H1 (cell line): ENCODE results near the gene PODN. TPM values are rescaled to one million over a fixed set of nuclear protein-coding genes. Genes with fewer than 3 reads are reported as not detected.

Experiments used
- CTCF ChIA-PET: fragments of 300-600 bp; sonication (Branson Sonifier 250); formaldehyde crosslinking; loops from one replicate; lab custom pipeline; 2021; ENCODE audit not compliant: partially characterized antibody; lab: Charles Lee
- POLR2A ChIA-PET: fragments of 300-600 bp; sonication (Branson Sonifier 250); formaldehyde crosslinking; loops from one replicate; lab custom pipeline; 2021; ENCODE audit warnings: inconsistent platforms; ENCODE audit not compliant: partially characterized antibody; lab: Charles Lee
- DNase-seq, 2 experiments: peaks; one replicate each; pipeline versions ENCODE4 v3.0.0 to v3.0.0-alpha.2; 2010 to 2022; ENCODE audit warnings: low spot score in 2 of 2, low read depth in 1 of 2, mixed read lengths in 1 of 2
- FAIRE-seq: peaks from 2 replicates; lab custom pipeline; 2011; peaks lifted over from hg19 to GRCh38; lab: Jason Lieb, UNC
- H2AFZ ChIP-seq: 2 replicates; pipeline ENCODE4 v1.8.1; 2012; ENCODE audit warnings: low read length, inconsistent platforms
- H2AK5ac ChIP-seq: 2 replicates; pipeline ENCODE4 v1.6.1; 2013; ENCODE audit warnings: low read depth, low read length
- H2BK120ac ChIP-seq: replicated peaks from 2 replicates; pipeline ENCODE3; 2013; ENCODE audit warnings: low read depth, low read length, inconsistent platforms
- H2BK12ac ChIP-seq: 2 replicates; pipeline ENCODE4 v1.6.1; 2013; ENCODE audit warnings: low read depth, low read length
- H2BK15ac ChIP-seq: 2 replicates; pipeline ENCODE4 v1.6.1; 2013; ENCODE audit warnings: low read length
- H2BK20ac ChIP-seq: 2 replicates; pipeline ENCODE4 v1.6.1; 2013; ENCODE audit warnings: low read length
- H2BK5ac ChIP-seq: 2 replicates; pipeline ENCODE4 v1.6.1; 2013; ENCODE audit warnings: low read depth, low read length
- H3K14ac ChIP-seq: 2 replicates; pipeline ENCODE4 v1.6.1; 2013; ENCODE audit warnings: inconsistent platforms; ENCODE audit not compliant: insufficient read length
- H3K18ac ChIP-seq: 2 replicates; pipeline ENCODE4 v1.6.1; 2013; ENCODE audit warnings: low read length; ENCODE audit errors: extremely low read depth
- H3K23ac ChIP-seq: 2 replicates; pipeline ENCODE4 v1.6.1; 2013; ENCODE audit warnings: inconsistent platforms; ENCODE audit not compliant: insufficient read length
- H3K23me2 ChIP-seq: 2 replicates; pipeline ENCODE4 v1.6.1; 2013; ENCODE audit warnings: low read depth, low read length
- H3K27ac ChIP-seq: 2 replicates; pipeline ENCODE4 v1.6.1; 2011; ENCODE audit warnings: low read depth, low read length, inconsistent platforms
- H3K27me3 ChIP-seq, 4 experiments: replicated peaks in 1 of 4; 1 replicate in 1 of 4; 2 replicates in 3 of 4; pipeline versions ENCODE4 v1.6.1 to v1.8.1; 2011 to 2013; ENCODE audit warnings: low read length in 3 of 4, mild to moderate bottlenecking in 3 of 4, inconsistent platforms in 2 of 4, mixed read lengths in 2 of 4, moderate library complexity in 1 of 4; ENCODE audit not compliant: control insufficient read depth in 3 of 4, insufficient read depth in 3 of 4; ENCODE audit errors: extremely low read depth in 1 of 4
- H3K36me3 ChIP-seq, 4 experiments: 2 replicates each; pipeline versions ENCODE4 v1.6.1 to v1.8.1; 2011 to 2013; ENCODE audit warnings: mild to moderate bottlenecking in 4 of 4, low read length in 3 of 4, moderate library complexity in 2 of 4, control low read depth in 1 of 4, inconsistent platforms in 1 of 4; ENCODE audit not compliant: insufficient read depth in 4 of 4, control insufficient read depth in 2 of 4
- H3K4ac ChIP-seq: replicated peaks from 2 replicates; pipeline ENCODE3; 2013; ENCODE audit warnings: low read length, low read depth, mixed read lengths, inconsistent platforms; ENCODE audit not compliant: insufficient read length
- H3K4me1 ChIP-seq, 4 experiments: replicated peaks in 1 of 4; 1 replicate in 1 of 4; 2 replicates in 3 of 4; pipeline versions ENCODE4 v1.6.1 to v1.8.1; 2011 to 2013; ENCODE audit warnings: low read length in 3 of 4, inconsistent platforms in 2 of 4, mixed read lengths in 1 of 4; ENCODE audit not compliant: insufficient read depth in 4 of 4, control insufficient read depth in 3 of 4
- H3K4me2 ChIP-seq, 2 experiments: 2 replicates each; pipeline versions ENCODE4 v1.6.1 to v1.8.1; 2011 to 2013; ENCODE audit warnings: low read depth in 2 of 2, low read length in 2 of 2, control low read depth in 1 of 2, inconsistent platforms in 1 of 2, mild to moderate bottlenecking in 1 of 2; ENCODE audit not compliant: insufficient read depth in 1 of 2
- H3K4me3 ChIP-seq, 4 experiments: fragments of 200-600, 300-600 bp in 1 of 4; sonication (generic), shearing (Covaris generic), sonication (Bioruptor Twin) in 1 of 4; 2 replicates each; pipeline versions ENCODE4 v1.5.1 to v1.8.1; 2011 to 2016; ENCODE audit warnings: low read length in 4 of 4, low read depth in 3 of 4, control low read depth in 2 of 4, inconsistent platforms in 2 of 4, mild to moderate bottlenecking in 2 of 4, mixed read lengths in 1 of 4, moderate library complexity in 1 of 4; ENCODE audit not compliant: insufficient read depth in 2 of 4; ENCODE audit errors: extremely low read depth in 1 of 4
- H3K56ac ChIP-seq: replicated peaks from 2 replicates; pipeline ENCODE3; 2013; ENCODE audit warnings: low read depth, mild to moderate bottlenecking, mixed read lengths, low read length, inconsistent platforms; ENCODE audit not compliant: insufficient read length
- H3K79me1 ChIP-seq: 2 replicates; pipeline ENCODE4 v1.6.1; 2013; ENCODE audit warnings: low read depth, low read length, control low read depth
- H3K79me2 ChIP-seq, 2 experiments: 2 replicates each; pipeline versions ENCODE4 v1.6.1 to v1.8.1; 2012 to 2013; ENCODE audit warnings: low read length in 2 of 2, mild to moderate bottlenecking in 2 of 2, inconsistent platforms in 1 of 2; ENCODE audit not compliant: insufficient read depth in 2 of 2, control insufficient read depth in 1 of 2
- H3K9ac ChIP-seq, 4 experiments: replicated peaks in 1 of 4; 1 replicate in 1 of 4; 2 replicates in 3 of 4; pipeline versions ENCODE4 v1.6.1 to v1.8.1; 2011 to 2013; ENCODE audit warnings: low read depth in 3 of 4, low read length in 3 of 4, control low read depth in 2 of 4, mild to moderate bottlenecking in 2 of 4, moderate library complexity in 2 of 4, inconsistent platforms in 1 of 4; ENCODE audit errors: extremely low read depth in 1 of 4
- H3K9me3 ChIP-seq, 2 experiments: 2 replicates each; pipeline versions ENCODE4 v1.6.1 to v1.8.1; 2012 to 2013; ENCODE audit warnings: mild to moderate bottlenecking in 2 of 2, moderate library complexity in 2 of 2, control low read depth in 1 of 2, inconsistent platforms in 1 of 2, low read depth in 1 of 2, low read length in 1 of 2, mixed read lengths in 1 of 2; ENCODE audit not compliant: insufficient read depth in 2 of 2
- H4K20me1 ChIP-seq, 2 experiments: replicated peaks in 1 of 2; 2 replicates each; pipeline versions ENCODE3 to v1.8.1; 2011 to 2013; ENCODE audit warnings: inconsistent platforms in 2 of 2, low read length in 2 of 2, mild to moderate bottlenecking in 1 of 2; ENCODE audit not compliant: insufficient read depth in 2 of 2, control insufficient read depth in 1 of 2
- H4K5ac ChIP-seq: 2 replicates; pipeline ENCODE4 v1.6.1; 2013; ENCODE audit warnings: low read length, low read depth, mixed read lengths, inconsistent platforms; ENCODE audit not compliant: insufficient read length
- H4K8ac ChIP-seq: 2 replicates; pipeline ENCODE4 v1.8.0; 2013; ENCODE audit warnings: mild to moderate bottlenecking, moderate library complexity, low read length, inconsistent platforms; ENCODE audit not compliant: insufficient read depth; ENCODE audit errors: extremely low read depth
- H4K91ac ChIP-seq: replicated peaks from 2 replicates; pipeline ENCODE3; 2013; ENCODE audit warnings: low read length, mixed read lengths, inconsistent platforms; ENCODE audit not compliant: insufficient read length
- ATF3 ChIP-seq: IDR thresholded peaks from 2 replicates; pipeline ENCODE4 v1.6.1; 2011; ENCODE audit warnings: low read depth, mild to moderate bottlenecking, low read length; ENCODE audit not compliant: insufficient read depth
- NANOG ChIP-seq: IDR thresholded peaks from 2 replicates; pipeline ENCODE4 v1.6.1; 2011; ENCODE audit warnings: low read length, low read depth, mild to moderate bottlenecking, inconsistent platforms; ENCODE audit not compliant: insufficient read depth, poor library complexity, severe bottlenecking
- RAD21 ChIP-seq, 2 experiments: IDR thresholded peaks in 1 of 2; conservative IDR thresholded peaks in 1 of 2; 2 replicates each; pipeline ENCODE4 v1.6.1; 2011; ENCODE audit warnings: low read depth in 2 of 2, low read length in 2 of 2, improper control_type of control experiment in 1 of 2, inconsistent platforms in 1 of 2, mild to moderate bottlenecking in 1 of 2, moderate library complexity in 1 of 2
- RNF2 ChIP-seq: fragments of 200-900, 300-1000 bp; sonication (generic); IDR thresholded peaks from 2 replicates; pipeline ENCODE4 v1.7.1; 2016; ENCODE audit warnings: borderline replicate concordance, low read depth, mild to moderate bottlenecking, antibody characterized with exemption, low read length; ENCODE audit not compliant: poor library complexity, severe bottlenecking; ENCODE audit errors: missing control alignments
- RXRA ChIP-seq: IDR thresholded peaks from 2 replicates; pipeline ENCODE4 v1.6.1; 2011; ENCODE audit warnings: low read depth, mild to moderate bottlenecking, low read length, moderate library complexity; ENCODE audit not compliant: insufficient read depth
- SP4 ChIP-seq: IDR thresholded peaks from 2 replicates; pipeline ENCODE4 v1.6.1; 2012; ENCODE audit warnings: low read length, inconsistent platforms
- TAF7 ChIP-seq: optimal IDR thresholded peaks from 2 replicates; pipeline ENCODE3; 2011; ENCODE audit warnings: low read depth, mild to moderate bottlenecking, inconsistent platforms, low read length, moderate library complexity, borderline replicate concordance
- WGBS, 2 experiments: shearing (Covaris generic) in 1 of 2; methylation state at CpG; one replicate each; pipeline versions ENCODE4 v1.1.6 to v1.1.7; 2013 to 2015; ENCODE audit warnings: low lambda C conversion rate in 2 of 2, mixed read lengths in 2 of 2, inconsistent platforms in 1 of 2, low coverage in 1 of 2, missing lambda C conversion rate in 1 of 2; ENCODE audit not compliant: insufficient replicate concordance in 2 of 2, insufficient coverage in 1 of 2, insufficient read length in 1 of 2; ENCODE audit errors: extremely low coverage in 1 of 2, missing lambda C conversion rate in 1 of 2; 5-methylcytosine and 5-hydroxymethylcytosine counted together
- polyA plus RNA-seq, 7 experiments: library from polyadenylated mRNA; depleted of rRNA in 3 of 7; stranded (reverse) in 5 of 7; unstranded in 2 of 7; fragments of >200 nt in 5 of 7; fragments of 200-250 nt in 2 of 7; gene quantifications; 1 replicate in 5 of 7; 2 replicates in 1 of 7; 4 replicates in 1 of 7; pipeline versions ENCODE4 v1.2.1 to v1.2.3, GENCODE V29; 2011 to 2013; ENCODE audit warnings: missing spikeins in 2 of 7, mixed read lengths in 2 of 7
- total RNA-seq: library from RNA; stranded (reverse); fragmentation: NEBNext Ultra II Directional; extraction: Animal tissue kit (Norgen Biotek cat#: 25700); gene quantifications from 2 replicates; pipeline ENCODE4 v1.2.1, GENCODE V29; 2021
- TF ChIP-seq, protein P1 (sequence below), 3 experiments: IDR thresholded peaks; 1 replicate in 2 of 3; 2 replicates in 1 of 3; pipeline versions ENCODE4 v1.5.1 to v1.6.1; 2011; ENCODE audit warnings: low read length in 3 of 3, mild to moderate bottlenecking in 3 of 3, inconsistent platforms in 2 of 3, low read depth in 1 of 3, moderate library complexity in 1 of 3; ENCODE audit not compliant: insufficient read depth in 1 of 3; ENCODE audit errors: control extremely low read depth in 1 of 3

PODN gene
- total and polyA plus RNA-seq, 2 of the 8 experiments (the other 6 are each of a cell fraction or from before 2014, with no cell fraction given): 0.11 to 0.17 TPM

DNA sequence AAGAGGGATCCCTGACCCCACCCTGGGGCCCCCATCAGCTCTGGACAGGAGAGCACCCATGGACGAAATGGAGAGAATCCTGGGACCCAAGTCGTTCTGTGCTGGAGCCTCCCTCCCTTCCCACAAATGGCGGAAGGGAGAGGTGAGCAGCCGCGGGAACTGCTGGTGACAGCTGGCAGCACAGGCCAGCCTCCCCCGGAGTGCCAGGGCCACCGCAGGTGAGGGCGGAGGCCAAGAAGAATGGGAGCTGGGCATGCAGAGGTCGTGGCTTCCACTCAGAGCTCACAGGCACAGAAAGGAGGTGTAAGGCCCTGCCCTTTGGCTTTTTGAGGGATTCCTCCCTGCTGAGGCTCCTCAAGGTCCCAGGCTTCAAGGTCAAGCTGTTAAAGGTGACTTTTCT, 55.8 kb downstream of the PODN start:
- ChIA-PET POLR2A (interaction anchor here (0.7 kb wide), 1 partner anchor 10 kb away, joined by 3 read pairs; no protein-coding TSS in a partner anchor), CTCF (interaction anchor here (1.7 kb wide), 1 partner anchor 11 kb away, joined by 5 read pairs; no protein-coding TSS in a partner anchor)
- Histone ChIP-seq H3K23ac (no peak overlapping the region), H3K79me2 (no peaks in the 10 kb centered on the region), H3K18ac (peak overlapping the region; percentile 48; the same call in 1 of the 2 replicates), H3K4me2 (no peak overlapping the region), H3K56ac (no peak overlapping the region), H3K4ac (no peak overlapping the region), H2BK20ac (no peak overlapping the region), H3K4me1 (peaks cover 0 to 33% (median 14%) of the 10 kb centered on the region in 4 experiments; a peak in 6 of 7 replicates), H3K27ac (no peak overlapping the region), H4K8ac (no peak overlapping the region), H2AK5ac (no peak overlapping the region), H3K9ac (no peak overlapping the region), H3K36me3 (no peaks in the 10 kb centered on the region), H3K14ac (no peak overlapping the region), H3K23me2 (0 out of 2 replicates have a peak, but pooled peaks cover 3% of the 10 kb centered on the region), H2BK12ac (peak overlapping the region; percentile 50; the same call in 1 of the 2 replicates), H3K79me1 (no peaks in the 10 kb centered on the region), H3K4me3 (no peak overlapping the region), H2BK120ac (no peak overlapping the region), H2BK15ac (no peak overlapping the region), H2BK5ac (no peak overlapping the region), H4K20me1 (no peaks in the 10 kb centered on the region), H3K27me3 (no peaks in the 10 kb centered on the region; a peak in 2 of 7 replicates), H3K9me3 (no peaks in the 10 kb centered on the region), H2AFZ (no peak overlapping the region), H4K5ac (no peak overlapping the region), H4K91ac (no peak overlapping the region)
- WGBS, 2 experiments: 89% methylated on average over 5 of the region's 9 CpGs; no CpG with 5 or more reads in 1 of the 2 experiments
- TF ChIP-seq SP4: no peak
- no peak for TF ChIP-seq RNF2
- TF ChIP-seq, protein P1, sequence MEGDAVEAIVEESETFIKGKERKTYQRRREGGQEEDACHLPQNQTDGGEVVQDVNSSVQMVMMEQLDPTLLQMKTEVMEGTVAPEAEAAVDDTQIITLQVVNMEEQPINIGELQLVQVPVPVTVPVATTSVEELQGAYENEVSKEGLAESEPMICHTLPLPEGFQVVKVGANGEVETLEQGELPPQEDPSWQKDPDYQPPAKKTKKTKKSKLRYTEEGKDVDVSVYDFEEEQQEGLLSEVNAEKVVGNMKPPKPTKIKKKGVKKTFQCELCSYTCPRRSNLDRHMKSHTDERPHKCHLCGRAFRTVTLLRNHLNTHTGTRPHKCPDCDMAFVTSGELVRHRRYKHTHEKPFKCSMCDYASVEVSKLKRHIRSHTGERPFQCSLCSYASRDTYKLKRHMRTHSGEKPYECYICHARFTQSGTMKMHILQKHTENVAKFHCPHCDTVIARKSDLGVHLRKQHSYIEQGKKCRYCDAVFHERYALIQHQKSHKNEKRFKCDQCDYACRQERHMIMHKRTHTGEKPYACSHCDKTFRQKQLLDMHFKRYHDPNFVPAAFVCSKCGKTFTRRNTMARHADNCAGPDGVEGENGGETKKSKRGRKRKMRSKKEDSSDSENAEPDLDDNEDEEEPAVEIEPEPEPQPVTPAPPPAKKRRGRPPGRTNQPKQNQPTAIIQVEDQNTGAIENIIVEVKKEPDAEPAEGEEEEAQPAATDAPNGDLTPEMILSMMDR (IDR thresholded peaks at IDR 0.05; ENCODE audit: control extremely low read depth in 1 of 3, insufficient read depth in 1 of 3, low read depth in 1 of 3, low read length in 3 of 3): no peak
- no peak for TF ChIP-seq TAF7
- TF ChIP-seq RXRA: no peak
- no peak for TF ChIP-seq RAD21 (IDR thresholded peaks at IDR 0.05 in 1 of 2, conservative IDR thresholded peaks at IDR 0.05 in 1 of 2; ENCODE audit: low read depth in 2 of 2, low read length in 2 of 2)
- no peak for TF ChIP-seq ATF3
- TF ChIP-seq NANOG: no peak
- no peak for DNase-seq
- FAIRE-seq: no peak
